Measurements from ENCODE around the gene CCDC51.

- TF ChIP-seq ESRRG (CRISPR knock-in tag; IDR thresholded peaks at IDR 0.05) (no peak), PATZ1 (CRISPR knock-in tag; IDR thresholded peaks at IDR 0.05; ENCODE audit: borderline replicate concordance) (no peak), ISL1 (CRISPR knock-in tag; IDR thresholded peaks at IDR 0.05) (no peak), CREB5 (CRISPR knock-in tag; IDR thresholded peaks at IDR 0.05; ENCODE audit: low read depth) (no peak), BACH2 (CRISPR knock-in tag; IDR thresholded peaks at IDR 0.05; ENCODE audit: borderline replicate concordance) (no peak), CSRNP3 (CRISPR knock-in tag; IDR thresholded peaks at IDR 0.05) (no peak)
Measured at GRCh38 chr3:48463703-48464102, 23.8 kb upstream of the CCDC51 start.

Measured in SK-N-SH treated with all-trans-retinoic acid at 6 μM for 48 hours (cell line).